Heart left ventricle (tissue), 13 donors: ENCODE results near the gene SLC25A22.
A peak's percentile ranks its signal among the peaks of the same experiment; 100 is the strongest.

ENCODE experiments used
- POLR2A ChIP-seq, 2 donors: fragments of 450-650 bp; IDR thresholded peaks; one replicate each; pipeline ENCODE4 v1.6.1; 2017; ENCODE audit warnings: antibody characterized with exemption in 2 of 2, mild to moderate bottlenecking in 2 of 2, moderate library complexity in 2 of 2
- TF ChIP-seq, protein P1 (sequence below), 12 donors: fragments of 200-600 bp; sonication (generic) in 4 of 12; IDR thresholded peaks; one replicate each; pipeline versions ENCODE4 v1.5.0 to v1.8.0; 2018 to 2022; ENCODE audit warnings: antibody characterized with exemption in 12 of 12, mild to moderate bottlenecking in 5 of 12
- donor health status: ischemic (EF 13 %, LVEDD 7.1; RV severe dilation, severe dysfunction).
- donor health status: DM: no; HTN: yes; CAD: no.
- donor health status: DM: no; HTN: no; CAD: no.
- donor health status: ischemic (EF 25% LVEDD 6.9; RV normal size, moderate dysfunction).
- donor health status: ischemic (EF 25% LVEDD 5.7; RV mildly dilated, moderate dysfunction).
- donor health status: ischemic (EF 35%, LVEDD 5.7; RV mildly dilated, moderate dysfunction).
- donor health status: nonischemic (EF 11% LVEDD 7.7; RV severe dilation, severe dysfunction).
- donor health status: DM: yes; HTN: yes; CAD: no.
- donor health status: PGD.
- donor health status: ischemic (EF 29% LVEDD 5.4; RV normal size, mild dysfunction).
- donor health status: nonischemic (EF 23%, LVEDD 6.1; RV moderate dilation, normal function).

GRCh38 chr11:834371-835316, 36.6 kb upstream of the SLC25A22 start:
- TF ChIP-seq, protein P1, sequence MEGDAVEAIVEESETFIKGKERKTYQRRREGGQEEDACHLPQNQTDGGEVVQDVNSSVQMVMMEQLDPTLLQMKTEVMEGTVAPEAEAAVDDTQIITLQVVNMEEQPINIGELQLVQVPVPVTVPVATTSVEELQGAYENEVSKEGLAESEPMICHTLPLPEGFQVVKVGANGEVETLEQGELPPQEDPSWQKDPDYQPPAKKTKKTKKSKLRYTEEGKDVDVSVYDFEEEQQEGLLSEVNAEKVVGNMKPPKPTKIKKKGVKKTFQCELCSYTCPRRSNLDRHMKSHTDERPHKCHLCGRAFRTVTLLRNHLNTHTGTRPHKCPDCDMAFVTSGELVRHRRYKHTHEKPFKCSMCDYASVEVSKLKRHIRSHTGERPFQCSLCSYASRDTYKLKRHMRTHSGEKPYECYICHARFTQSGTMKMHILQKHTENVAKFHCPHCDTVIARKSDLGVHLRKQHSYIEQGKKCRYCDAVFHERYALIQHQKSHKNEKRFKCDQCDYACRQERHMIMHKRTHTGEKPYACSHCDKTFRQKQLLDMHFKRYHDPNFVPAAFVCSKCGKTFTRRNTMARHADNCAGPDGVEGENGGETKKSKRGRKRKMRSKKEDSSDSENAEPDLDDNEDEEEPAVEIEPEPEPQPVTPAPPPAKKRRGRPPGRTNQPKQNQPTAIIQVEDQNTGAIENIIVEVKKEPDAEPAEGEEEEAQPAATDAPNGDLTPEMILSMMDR (IDR thresholded peaks at IDR 0.05), result peak in 1 of 12 donors; percentile 3
- peak in 1 of 2 donors; percentile 68 for TF ChIP-seq POLR2A (IDR thresholded peaks at IDR 0.05)
